GM12801 (cell line): Measurements from ENCODE around the gene NAT14.

Source experiments
- CTCF ChIP-seq: IDR thresholded peaks from one replicate; pipeline ENCODE4 v1.5.1; 2011; ENCODE audit warnings: control low read depth; ENCODE audit not compliant: insufficient read length; ENCODE audit errors: extremely low read depth

NAT14 gene

DNA sequence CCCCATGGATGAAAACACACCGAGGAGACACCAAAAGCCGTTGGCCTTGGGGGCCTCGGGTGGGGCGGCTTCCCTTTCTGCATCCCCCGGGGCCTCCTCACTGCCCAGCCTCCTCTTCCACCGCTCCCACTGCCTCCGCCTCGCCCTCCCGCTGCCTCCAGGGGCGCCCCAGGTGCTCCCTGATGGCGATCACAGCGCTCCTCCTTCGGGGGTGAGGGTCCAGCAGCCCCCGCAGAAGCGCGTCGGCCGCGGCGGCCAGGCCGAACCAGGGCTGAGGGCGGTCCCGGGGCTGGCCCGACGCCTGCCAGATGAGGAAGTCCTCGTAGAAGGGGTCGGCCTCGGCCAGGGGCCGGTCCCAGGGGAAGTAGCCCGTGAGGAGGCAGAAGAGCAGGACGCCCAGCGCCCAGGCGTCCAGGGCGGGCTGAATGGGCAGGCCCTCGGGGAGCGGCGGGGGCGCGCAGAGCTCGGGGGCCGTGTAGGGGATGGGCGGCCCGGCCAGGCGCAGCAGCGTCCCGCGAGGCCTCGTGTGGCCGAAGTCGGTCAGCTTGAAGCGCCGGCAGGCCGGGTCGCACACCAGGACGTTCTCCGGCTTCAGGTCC, 44.7 kb downstream of the NAT14 start:
- no peak for TF ChIP-seq CTCF

GRCh38 chr19:55530996-55531395, 46.0 kb downstream of the NAT14 start:
- TF ChIP-seq CTCF: no peak

GRCh38 chr19:55535173-55535964, 50.4 kb downstream of the NAT14 start:
- no peak for TF ChIP-seq CTCF

DNA sequence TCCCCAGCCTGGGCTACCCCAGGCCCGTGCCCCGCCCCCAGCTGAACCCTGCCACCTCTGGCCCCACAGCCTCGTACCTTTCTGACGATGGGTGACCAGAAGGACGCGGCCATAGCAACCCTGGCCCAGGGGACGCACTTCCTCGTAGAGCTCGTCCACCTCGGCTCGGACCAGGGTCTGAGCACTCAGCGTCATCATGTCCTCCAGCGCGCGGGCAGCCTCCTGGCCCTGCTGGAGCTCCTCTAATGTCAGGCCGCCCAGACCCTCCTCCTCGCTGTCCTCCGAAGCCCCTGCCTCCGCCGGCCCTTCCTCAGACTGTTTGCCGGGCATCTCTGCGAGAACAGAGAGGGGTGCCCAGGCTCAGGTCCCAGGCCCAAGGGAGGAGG, 51.0 kb downstream of the NAT14 start:
- no peak for TF ChIP-seq CTCF

GRCh38 chr19:55536366-55536765, 51.4 kb downstream of the NAT14 start:
- no peak for TF ChIP-seq CTCF
